ENCODE results near the gene TDRD9. TPM values are rescaled to one million over a fixed set of nuclear protein-coding genes. Genes with fewer than 3 reads are reported as not detected.

Gene TDRD9
- total and polyA plus RNA-seq, 2 donors from 2014 or later: 1.6 to 6.6 TPM

DNA sequence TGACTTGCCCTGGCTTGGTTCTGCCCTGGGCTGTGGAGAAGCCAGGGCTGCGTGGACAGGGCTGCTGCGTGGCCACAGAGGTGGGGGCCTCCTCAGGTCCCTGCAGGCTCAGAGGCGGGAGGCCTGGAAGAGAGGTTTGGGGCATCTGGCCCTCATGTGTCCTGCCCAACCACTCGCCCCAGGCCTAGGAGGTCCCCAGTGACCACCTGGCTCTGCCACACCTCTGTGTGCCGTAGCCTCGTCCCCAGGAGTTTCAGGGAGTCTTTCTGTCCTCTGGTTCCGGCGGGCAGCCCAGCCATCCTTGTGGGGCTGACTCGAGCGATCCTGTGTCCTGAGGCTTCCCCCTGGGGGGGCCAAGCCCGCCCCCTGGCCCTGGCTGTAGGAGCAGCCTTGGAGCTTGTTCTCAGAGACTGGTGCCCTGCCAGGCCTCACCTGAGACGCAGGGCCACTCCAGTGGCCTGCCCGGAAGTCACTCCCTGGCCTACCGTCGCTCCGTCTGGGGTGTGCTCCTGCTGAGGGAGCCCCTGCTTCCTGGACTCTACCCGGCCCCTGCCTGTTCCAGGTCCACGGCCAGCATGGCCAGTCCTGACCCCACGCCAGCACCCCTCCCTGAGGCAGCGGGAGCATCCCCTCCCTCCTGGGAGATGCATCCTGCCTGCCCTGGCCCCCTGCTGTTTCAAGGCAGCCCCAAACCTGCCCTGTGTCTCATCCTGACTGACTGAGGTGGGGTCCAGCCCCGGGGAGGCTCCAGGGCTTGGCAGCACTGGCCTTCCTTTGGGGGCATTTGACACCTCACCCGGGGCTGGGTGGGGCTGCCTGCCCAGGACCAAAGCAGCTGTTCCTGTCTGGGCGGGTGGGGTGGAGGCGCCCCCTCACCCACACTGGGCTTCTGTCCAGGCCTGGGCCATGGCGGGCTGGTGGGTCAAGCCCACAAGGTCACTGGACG lies 171.1 kb downstream of the TDRD9 start:
- peak in 2 of 5 donors; percentile 31 to 70 for DNase-seq
- H3K4me1 ChIP-seq (ENCODE audit: control insufficient read depth in 2 of 3, insufficient read depth in 2 of 3, low read depth in 1 of 3, low read length in 3 of 3): no peaks in the 10 kb centered on the region
- intact Hi-C loops (cut with DNase I): no loop called here
- H3K27ac ChIP-seq (ENCODE audit: low read depth in 2 of 2, low read length in 2 of 2): no peak overlapping the region
- FAIRE-seq: no peak
- no peak overlapping the region for H3K9ac ChIP-seq (ENCODE audit: low read length in 3 of 3)
- H3K4me3 ChIP-seq (ENCODE audit: low read length in 3 of 3): no peak overlapping the region
- no peak for TF ChIP-seq CTCF (IDR thresholded peaks at IDR 0.05; ENCODE audit: borderline replicate concordance, extremely low read depth, insufficient read depth)
- no peaks in the 10 kb centered on the region for H3K9me3 ChIP-seq (ENCODE audit: control insufficient read depth in 2 of 3, insufficient read depth in 1 of 3, low read length in 3 of 3)
- H3K36me3 ChIP-seq (ENCODE audit: control insufficient read depth in 2 of 3, insufficient read depth in 3 of 3, low read length in 3 of 3): no peaks in the 10 kb centered on the region
- no peaks in the 10 kb centered on the region for H3K27me3 ChIP-seq (ENCODE audit: control insufficient read depth, insufficient read depth, low read length)

DNA sequence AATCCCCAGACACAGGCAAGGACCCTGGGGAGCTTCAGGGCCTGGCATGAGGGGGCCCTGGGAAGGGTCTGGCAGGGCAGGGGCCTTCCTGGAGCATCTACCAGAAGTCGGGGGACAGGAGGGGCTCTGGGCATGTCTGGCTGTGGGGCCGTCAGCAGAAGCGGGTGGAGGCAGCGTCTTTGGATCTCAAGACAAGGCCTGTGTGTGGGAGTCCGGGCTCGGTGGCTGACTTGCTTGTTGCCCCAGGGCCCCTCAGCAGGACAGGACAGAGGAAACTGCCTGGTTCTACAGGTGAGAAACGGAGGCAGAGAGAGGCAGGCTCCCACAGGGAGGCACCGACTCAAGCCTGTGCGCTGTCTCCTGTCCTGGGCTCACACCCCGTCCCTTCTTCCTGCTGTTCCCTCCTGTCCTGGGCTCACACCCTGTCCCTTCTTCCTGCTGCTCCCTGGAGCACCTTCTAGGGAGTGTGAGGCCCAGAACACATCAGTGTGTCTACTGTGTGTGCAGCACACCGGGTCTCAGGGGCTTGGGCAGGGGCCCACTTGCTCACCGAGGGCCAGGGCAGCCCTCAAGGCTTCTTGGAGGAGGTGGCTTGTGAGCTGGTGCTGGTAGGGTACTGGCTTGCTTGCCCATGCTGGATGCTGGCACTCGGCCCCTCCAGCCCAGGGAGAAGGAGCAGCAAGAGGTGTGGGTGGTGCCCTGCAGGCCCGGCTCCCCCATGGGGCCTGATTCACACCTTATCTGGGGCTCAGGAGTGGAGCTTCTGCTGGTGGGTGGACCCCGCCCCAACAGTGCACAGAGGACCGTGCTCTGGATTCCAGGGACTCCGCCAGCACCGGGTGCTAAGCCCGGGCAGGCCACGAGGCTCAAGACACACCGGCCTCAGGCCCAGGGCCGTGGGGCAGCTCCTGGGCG lies 172.2 kb downstream of the TDRD9 start:
- H3K27ac ChIP-seq (ENCODE audit: low read depth in 2 of 2, low read length in 2 of 2): no peak overlapping the region
- H3K9ac ChIP-seq (ENCODE audit: low read length in 3 of 3): no peak overlapping the region
- H3K4me1 ChIP-seq (ENCODE audit: control insufficient read depth in 2 of 3, insufficient read depth in 2 of 3, low read depth in 1 of 3, low read length in 3 of 3): no peaks in the 10 kb centered on the region
- intact Hi-C loops (cut with DNase I): no loop called here
- no peak overlapping the region for H3K4me3 ChIP-seq (ENCODE audit: low read length in 3 of 3)
- H3K27me3 ChIP-seq (ENCODE audit: control insufficient read depth, insufficient read depth, low read length): no peaks in the 10 kb centered on the region
- no peaks in the 10 kb centered on the region for H3K9me3 ChIP-seq (ENCODE audit: control insufficient read depth in 2 of 3, insufficient read depth in 1 of 3, low read length in 3 of 3)
- TF ChIP-seq CTCF (IDR thresholded peaks at IDR 0.05; ENCODE audit: borderline replicate concordance, extremely low read depth, insufficient read depth): no peak
- FAIRE-seq: no peak
- no peaks in the 10 kb centered on the region for H3K36me3 ChIP-seq (ENCODE audit: control insufficient read depth in 2 of 3, insufficient read depth in 3 of 3, low read length in 3 of 3)
- peak in 2 of 5 donors; percentile 31 to 65 for DNase-seq

DNA sequence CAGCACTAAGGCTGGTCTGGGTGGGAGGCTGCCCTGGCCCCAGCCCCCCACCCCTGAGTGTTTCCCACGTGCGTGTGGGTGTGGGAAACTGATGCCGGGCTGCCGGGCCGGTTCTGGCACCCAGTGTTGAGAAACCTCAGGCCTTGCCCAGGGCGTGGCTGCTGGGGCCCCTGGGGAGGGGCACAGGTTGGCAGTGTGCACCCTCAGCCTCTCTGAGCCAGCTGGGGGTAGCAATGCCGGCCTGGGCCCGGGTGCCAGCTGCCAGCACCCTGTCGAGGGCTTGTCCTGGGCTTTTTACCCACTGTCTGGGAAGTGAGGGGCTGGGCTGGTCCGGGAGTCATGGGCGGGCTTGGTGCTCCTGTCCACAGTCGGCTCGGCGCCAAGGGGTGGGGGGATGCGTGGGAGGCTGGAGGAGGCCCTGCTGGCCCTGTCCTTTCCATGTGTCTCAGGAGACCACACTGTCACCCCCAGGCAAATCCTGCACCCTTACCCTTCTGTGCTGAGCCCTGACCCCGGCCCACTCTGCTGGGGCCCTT lies 172.9 kb downstream of the TDRD9 start:
- Histone ChIP-seq H3K27me3 (ENCODE audit: control insufficient read depth, insufficient read depth, low read length) (no peaks in the 10 kb centered on the region), H3K4me3 (ENCODE audit: low read length in 3 of 3) (no peak overlapping the region), H3K36me3 (ENCODE audit: control insufficient read depth in 2 of 3, insufficient read depth in 3 of 3, low read length in 3 of 3) (no peaks in the 10 kb centered on the region), H3K4me1 (ENCODE audit: control insufficient read depth in 2 of 3, insufficient read depth in 2 of 3, low read depth in 1 of 3, low read length in 3 of 3) (no peaks in the 10 kb centered on the region), H3K9me3 (ENCODE audit: control insufficient read depth in 2 of 3, insufficient read depth in 1 of 3, low read length in 3 of 3) (no peaks in the 10 kb centered on the region), H3K27ac (ENCODE audit: low read depth in 2 of 2, low read length in 2 of 2) (no peak overlapping the region), H3K9ac (ENCODE audit: low read length in 3 of 3) (no peak overlapping the region)
- FAIRE-seq: no peak
- intact Hi-C loops (cut with DNase I): no loop called here
- DNase-seq: peak in 2 of 5 donors; percentile 45 to 66
- no peak for TF ChIP-seq CTCF (IDR thresholded peaks at IDR 0.05; ENCODE audit: borderline replicate concordance, extremely low read depth, insufficient read depth)
